Duodenal mucosa (tissue), 2 donors: ENCODE data around the gene EID3.
"Not testable (repeated sequence)": the region's sequence is repeated elsewhere in the genome, so short reads cannot be mapped to it uniquely, and the experiment has no call there.

Source experiments
- H3K27ac ChIP-seq: one replicate; pipeline ENCODE4 v1.7.0; 2013; ENCODE audit warnings: low read depth, low read length
- H3K27me3 ChIP-seq, 2 donors: one replicate each; pipeline ENCODE4 v1.7.0; 2013; ENCODE audit warnings: low read length in 2 of 2, control low read depth in 1 of 2; ENCODE audit not compliant: insufficient read depth in 2 of 2, control insufficient read depth in 1 of 2
- H3K36me3 ChIP-seq, 2 donors: one replicate each; pipeline ENCODE4 v1.7.0; 2013; ENCODE audit warnings: low read length in 2 of 2, control low read depth in 1 of 2; ENCODE audit not compliant: insufficient read depth in 2 of 2, control insufficient read depth in 1 of 2
- H3K4me1 ChIP-seq, 2 donors: one replicate each; pipeline ENCODE4 v1.7.0; 2013; ENCODE audit warnings: low read length in 2 of 2, control low read depth in 1 of 2; ENCODE audit not compliant: insufficient read depth in 2 of 2, control insufficient read depth in 1 of 2
- H3K4me3 ChIP-seq, 2 donors: one replicate each; pipeline ENCODE4 v1.7.0; 2013; ENCODE audit warnings: low read length in 2 of 2, low read depth in 1 of 2
- H3K9ac ChIP-seq, 2 donors: one replicate each; pipeline ENCODE4 v1.7.0; 2013; ENCODE audit warnings: low read length in 2 of 2, low read depth in 1 of 2
- H3K9me3 ChIP-seq, 2 donors: one replicate each; pipeline ENCODE4 v1.7.0; 2013; ENCODE audit warnings: low read length in 2 of 2, control low read depth in 1 of 2; ENCODE audit not compliant: control insufficient read depth in 1 of 2

Gene EID3

DNA sequence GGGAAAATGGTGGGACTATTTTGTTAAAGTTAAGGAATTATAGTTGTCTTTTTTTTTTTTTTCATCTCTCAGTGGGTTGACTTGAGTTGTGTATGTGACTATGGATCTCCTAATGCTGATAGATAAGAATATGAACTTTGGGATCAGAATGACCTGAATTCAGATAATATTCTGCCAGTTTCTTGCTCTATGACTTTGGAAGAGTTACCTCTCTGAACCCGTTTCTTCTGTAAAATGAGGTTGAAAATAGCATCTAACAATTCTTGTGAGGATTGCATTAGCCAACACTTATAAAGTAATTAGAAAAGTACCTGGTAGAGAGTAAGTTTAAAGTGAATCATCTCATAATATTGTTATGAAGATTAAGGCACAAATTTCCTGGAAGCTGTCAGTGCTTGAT, 18.4 kb downstream of the EID3 start:
- H3K36me3 ChIP-seq, result peaks cover 35 to 71% of the 10 kb centered on the region in 2 donors
- no peak overlapping the region for H3K4me3 ChIP-seq
- no peak overlapping the region for H3K27ac ChIP-seq
- no peak overlapping the region for H3K9ac ChIP-seq
- no peaks in the 10 kb centered on the region for H3K9me3 ChIP-seq
- H3K4me1 ChIP-seq, result no peaks in the 10 kb centered on the region
- no peaks in the 10 kb centered on the region for H3K27me3 ChIP-seq

DNA sequence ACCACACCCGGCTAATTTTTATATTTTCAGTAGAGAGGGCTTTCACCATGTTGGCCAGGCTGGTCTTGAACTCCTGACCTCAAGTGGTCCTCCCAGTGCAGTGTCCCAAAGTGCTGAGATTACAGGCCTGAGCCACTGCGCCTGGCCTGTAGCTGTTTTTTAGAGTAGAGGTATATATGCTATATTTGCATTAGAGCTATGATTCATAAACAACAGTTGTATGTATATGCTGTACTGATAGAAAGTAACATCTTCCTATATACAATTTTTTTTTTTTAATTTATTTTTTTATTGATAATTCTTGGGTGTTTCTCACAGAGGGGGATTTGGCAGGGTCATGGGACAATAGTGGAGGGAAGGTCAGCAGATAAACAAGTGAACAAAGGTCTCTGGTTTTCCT, 19.0 kb downstream of the EID3 start:
- not testable (repeated sequence) for H3K9me3 ChIP-seq, H3K4me1 ChIP-seq, H3K27ac ChIP-seq, H3K27me3 ChIP-seq, H3K9ac ChIP-seq, H3K4me3 ChIP-seq
- H3K36me3 ChIP-seq, result peaks cover 39 to 70% of the 10 kb centered on the region in 2 donors

DNA sequence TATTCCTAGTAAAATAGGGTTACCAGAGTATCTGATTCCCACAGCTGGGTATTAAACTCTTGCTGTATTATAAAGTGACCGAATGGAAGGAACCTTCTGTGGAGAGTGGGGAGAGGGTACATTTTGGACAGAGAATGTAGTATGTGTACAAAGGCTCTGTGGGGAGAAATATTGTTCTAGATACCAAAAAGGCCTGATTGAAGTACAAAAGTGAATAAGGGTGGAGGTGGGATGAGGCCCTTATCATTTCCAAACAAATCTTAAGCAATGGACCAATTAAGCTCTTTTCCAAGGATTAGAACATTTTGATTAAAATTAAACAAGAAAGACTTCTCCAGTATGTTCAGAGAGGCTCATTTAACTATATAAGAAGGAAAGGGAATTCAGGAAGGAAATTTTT, 20.4 kb downstream of the EID3 start:
- Histone ChIP-seq H3K27me3 (no peaks in the 10 kb centered on the region), H3K4me3 (no peak overlapping the region), H3K9me3 (no peaks in the 10 kb centered on the region), H3K4me1 (no peaks in the 10 kb centered on the region), H3K27ac (no peak overlapping the region), H3K9ac (no peak overlapping the region), H3K36me3 (peaks cover 40 to 70% of the 10 kb centered on the region in 2 donors)

DNA sequence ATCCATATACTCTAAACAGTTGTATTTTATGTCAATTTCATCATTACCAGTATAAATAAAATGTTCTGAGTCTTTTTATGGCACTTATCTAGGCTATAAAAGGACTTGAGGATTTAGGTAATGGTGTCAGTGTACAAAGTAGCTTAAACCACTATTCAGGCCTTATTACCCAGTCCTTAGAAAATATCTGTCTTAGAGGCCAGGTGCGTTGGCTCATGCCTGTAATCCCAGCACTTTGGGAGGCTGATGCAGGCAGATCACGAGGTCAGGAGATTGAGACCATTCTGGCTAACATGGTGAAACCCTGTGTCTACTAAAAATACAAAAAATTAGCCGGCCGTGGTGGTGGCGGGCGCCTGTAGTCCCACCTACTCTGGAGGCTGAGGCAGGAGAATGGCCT, 24.7 kb downstream of the EID3 start:
- H3K9ac ChIP-seq, H3K27me3 ChIP-seq, H3K9me3 ChIP-seq, H3K27ac ChIP-seq, H3K4me3 ChIP-seq, H3K4me1 ChIP-seq: not testable (repeated sequence)
- H3K36me3 ChIP-seq, result peaks cover 13 to 54% of the 10 kb centered on the region in 2 donors

DNA sequence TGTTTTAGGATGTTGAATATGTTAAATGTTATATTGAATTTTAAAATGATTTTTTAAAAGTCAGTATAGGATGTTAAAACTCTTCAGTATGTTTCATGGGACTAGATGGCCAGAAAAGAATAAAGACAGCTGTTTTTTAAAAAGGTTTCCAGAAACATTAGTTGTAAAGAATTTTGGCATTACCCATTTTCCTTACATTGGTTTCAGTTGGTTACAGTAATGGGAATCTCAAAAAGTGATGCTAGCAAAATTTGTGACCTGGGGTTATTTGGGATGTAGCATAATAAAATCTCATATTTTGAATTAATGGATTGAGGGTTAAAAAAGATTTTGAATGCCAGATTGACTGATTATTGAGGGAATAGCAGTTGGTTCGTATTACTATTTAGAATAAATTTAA, 25.3 kb downstream of the EID3 start:
- Histone ChIP-seq H3K4me1 (no peaks in the 10 kb centered on the region), H3K36me3 (peaks cover 17 to 58% of the 10 kb centered on the region in 2 donors), H3K4me3 (no peak overlapping the region), H3K27me3 (no peaks in the 10 kb centered on the region), H3K27ac (no peak overlapping the region), H3K9ac (no peak overlapping the region), H3K9me3 (no peaks in the 10 kb centered on the region)

DNA sequence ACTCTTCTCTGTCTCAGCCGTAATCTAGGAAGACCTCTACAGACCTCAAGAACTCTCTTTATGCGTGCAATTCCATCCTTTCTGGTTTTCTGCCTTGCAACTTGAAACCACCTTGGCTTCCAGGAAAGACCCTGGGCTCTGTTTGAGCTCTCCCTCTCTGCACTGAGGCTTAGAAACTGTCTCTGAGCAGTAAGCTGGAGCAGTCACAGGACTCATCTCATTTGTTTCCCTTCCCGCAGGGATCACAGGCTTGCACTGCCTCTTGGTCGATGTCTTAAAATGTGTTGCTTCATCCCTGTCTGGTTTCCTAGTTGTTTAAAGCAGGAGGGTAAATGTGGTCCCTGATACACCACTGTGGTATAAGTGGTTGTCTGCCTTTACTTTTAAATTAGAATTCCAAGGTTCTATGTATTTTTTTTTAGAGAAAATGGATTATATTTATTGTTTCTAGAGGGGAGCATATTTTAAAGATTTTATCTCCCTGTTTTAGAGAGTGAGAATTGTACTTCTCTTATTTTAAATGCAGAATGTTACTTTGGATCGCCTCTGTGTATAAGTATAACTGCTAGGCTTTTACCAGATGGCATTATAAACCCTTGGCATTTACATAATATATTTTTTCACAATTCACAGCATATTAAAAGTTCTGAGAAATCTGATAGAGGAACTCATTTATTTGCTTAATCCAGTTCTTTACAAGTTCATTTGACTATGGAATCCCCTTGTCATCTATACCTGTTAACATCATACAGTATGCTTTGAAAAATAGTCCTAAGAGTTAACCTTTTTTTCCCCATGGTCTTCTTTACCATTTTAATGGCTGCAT, 26.4 kb downstream of the EID3 start:
- H3K27me3 ChIP-seq, result no peaks in the 10 kb centered on the region
- H3K9ac ChIP-seq, result no peak overlapping the region
- no peaks in the 10 kb centered on the region for H3K9me3 ChIP-seq
- H3K4me3 ChIP-seq, result no peak overlapping the region
- no peaks in the 10 kb centered on the region for H3K4me1 ChIP-seq
- H3K27ac ChIP-seq, result no peak overlapping the region
- peaks cover 19 to 61% of the 10 kb centered on the region in 2 donors for H3K36me3 ChIP-seq

DNA sequence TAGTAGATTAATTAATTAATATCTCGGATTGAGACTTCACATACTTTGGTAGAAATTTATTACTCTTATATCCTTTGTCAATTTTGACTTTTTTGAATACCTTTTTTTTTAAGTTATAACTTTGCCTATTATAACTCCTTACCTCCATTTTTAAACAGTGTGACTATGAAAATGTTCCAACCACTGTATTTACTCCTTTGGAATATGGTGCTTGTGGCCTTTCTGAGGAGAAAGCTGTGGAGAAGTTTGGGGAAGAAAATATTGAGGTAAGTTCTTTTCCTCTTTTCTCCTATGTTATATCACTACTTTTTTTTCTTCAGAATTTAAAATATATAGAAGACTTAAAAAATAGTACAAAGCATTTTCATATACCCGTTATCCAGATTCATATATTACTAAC, 27.8 kb downstream of the EID3 start:
- Histone ChIP-seq H3K36me3 (peaks cover 16 to 56% of the 10 kb centered on the region in 2 donors), H3K9me3 (no peaks in the 10 kb centered on the region), H3K4me3 (no peak overlapping the region), H3K27ac (no peak overlapping the region), H3K27me3 (no peaks in the 10 kb centered on the region), H3K9ac (no peak overlapping the region), H3K4me1 (no peaks in the 10 kb centered on the region)

DNA sequence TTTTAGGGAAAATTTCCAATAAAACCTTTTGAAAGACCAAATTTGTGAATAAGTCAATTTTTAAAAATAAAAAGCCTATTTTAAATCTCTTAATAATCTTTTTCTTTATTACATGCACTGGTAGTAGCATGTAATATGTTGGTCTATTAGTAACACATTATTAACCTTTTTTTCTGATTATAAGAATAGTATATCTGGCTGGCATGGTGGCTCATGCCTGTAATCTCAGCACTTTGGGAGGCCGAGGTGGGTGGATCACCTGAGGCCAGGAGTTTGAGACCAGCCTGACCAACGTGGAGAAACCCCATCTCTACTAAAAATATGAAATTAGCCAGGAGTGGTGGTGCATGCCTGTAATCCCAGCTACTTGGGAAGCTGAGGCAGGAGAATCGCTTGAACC, 28.7 kb downstream of the EID3 start:
- H3K4me1 ChIP-seq, H3K9me3 ChIP-seq, H3K9ac ChIP-seq, H3K4me3 ChIP-seq, H3K27ac ChIP-seq, H3K27me3 ChIP-seq: not testable (repeated sequence)
- H3K36me3 ChIP-seq, result peaks cover 22 to 57% of the 10 kb centered on the region in 2 donors

DNA sequence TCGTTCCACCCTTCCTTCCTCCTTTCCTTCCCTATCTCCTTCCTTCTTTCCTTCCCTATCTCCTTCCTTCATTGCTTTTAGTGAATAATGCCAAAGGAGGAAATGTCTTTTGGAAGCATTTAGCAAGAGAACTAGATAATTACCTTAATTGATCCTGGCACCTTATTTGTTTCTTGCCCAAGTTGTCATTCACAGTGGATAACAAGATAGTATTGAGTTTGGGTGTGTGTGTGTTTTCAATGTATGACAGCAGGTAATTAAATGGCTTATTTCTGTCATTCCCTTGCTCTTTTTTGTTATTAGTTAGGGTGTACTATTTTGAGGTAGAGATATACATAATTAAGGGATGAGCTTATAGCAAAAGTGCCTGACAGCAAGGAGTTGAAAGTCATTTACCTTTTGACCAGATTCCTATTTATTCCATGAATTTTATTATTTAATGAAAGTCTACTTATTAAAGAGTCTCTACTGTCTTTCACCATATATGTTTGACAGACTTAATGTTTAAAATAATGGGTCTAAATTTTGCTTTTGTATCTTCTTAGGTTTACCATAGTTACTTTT, 30.2 kb downstream of the EID3 start:
- peaks cover 19 to 45% of the 10 kb centered on the region in 2 donors for H3K36me3 ChIP-seq
- H3K27me3 ChIP-seq, result no peaks in the 10 kb centered on the region
- H3K9me3 ChIP-seq, result no peaks in the 10 kb centered on the region
- H3K4me1 ChIP-seq, result no peaks in the 10 kb centered on the region
- no peak overlapping the region for H3K9ac ChIP-seq
- no peak overlapping the region for H3K27ac ChIP-seq
- no peak overlapping the region for H3K4me3 ChIP-seq

DNA sequence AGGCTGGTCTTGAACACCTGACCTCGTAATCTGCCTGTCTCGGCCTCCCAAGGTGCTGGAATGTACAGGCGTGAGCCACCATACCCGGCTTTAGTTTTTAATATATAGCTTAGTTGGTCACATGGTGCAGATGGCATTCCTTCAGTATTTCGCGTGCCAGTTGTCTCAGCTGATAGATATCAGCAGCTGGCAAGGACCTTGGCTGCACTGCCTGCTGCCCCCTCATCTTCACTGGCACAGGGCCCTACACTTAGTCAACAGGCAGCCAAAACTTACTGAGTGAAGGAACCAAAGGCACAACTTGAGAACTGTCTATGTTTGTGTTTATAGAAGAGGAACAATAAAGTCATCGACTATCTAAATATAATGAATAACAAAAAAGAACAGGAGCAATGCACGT, 31.0 kb downstream of the EID3 start:
- Histone ChIP-seq H3K27ac (no peak overlapping the region), H3K9ac (no peak overlapping the region), H3K27me3 (no peaks in the 10 kb centered on the region), H3K4me1 (no peaks in the 10 kb centered on the region), H3K9me3 (no peaks in the 10 kb centered on the region), H3K36me3 (peaks cover 24 to 46% of the 10 kb centered on the region in 2 donors), H3K4me3 (no peak overlapping the region)
